SJCRH30 (cell line): ENCODE measurements around the gene S100A13. TPM values are rescaled to one million over a fixed set of nuclear protein-coding genes. Genes with fewer than 3 reads are reported as not detected.

Experiments used
- DNase-seq, 2 experiments: peaks; one replicate each; pipeline ENCODE4 v3.0.0-alpha.2; 2015 to 2020
- H3K27ac ChIP-seq: fragments of 250-450 bp; sonication (Bioruptor Pico); 2 replicates; pipeline ENCODE4 v1.5.1; 2020; ENCODE audit warnings: mild to moderate bottlenecking, moderate library complexity
- H3K27me3 ChIP-seq: fragments of 250-450 bp; sonication (Bioruptor Pico); 2 replicates; pipeline ENCODE4 v1.5.1; 2020; ENCODE audit warnings: mild to moderate bottlenecking, moderate library complexity
- H3K36me3 ChIP-seq: fragments of 250-450 bp; sonication (Bioruptor Pico); 2 replicates; pipeline ENCODE4 v1.5.1; 2020; ENCODE audit warnings: mild to moderate bottlenecking, moderate library complexity
- H3K4me1 ChIP-seq: fragments of 250-450 bp; sonication (Bioruptor Pico); 2 replicates; pipeline ENCODE4 v1.5.1; 2020; ENCODE audit warnings: mild to moderate bottlenecking, moderate library complexity
- H3K4me3 ChIP-seq: fragments of 250-450 bp; sonication (Bioruptor Pico); 2 replicates; pipeline ENCODE4 v1.5.1; 2020; ENCODE audit warnings: mild to moderate bottlenecking, moderate library complexity
- H3K9me3 ChIP-seq: fragments of 250-450 bp; sonication (Bioruptor Pico); replicated peaks from 2 replicates; pipeline ENCODE4 v1.5.1; 2020; ENCODE audit warnings: mild to moderate bottlenecking, moderate library complexity
- total RNA-seq: library from RNA; depleted of rRNA; stranded (reverse); fragments of >200 nt; shearing (Covaris generic); gene quantifications from 2 replicates; pipeline ENCODE4 v1.2.3, GENCODE V29; 2014

Gene S100A13
- total RNA-seq, 1 experiment from 2014 or later = 100 TPM

DNA sequence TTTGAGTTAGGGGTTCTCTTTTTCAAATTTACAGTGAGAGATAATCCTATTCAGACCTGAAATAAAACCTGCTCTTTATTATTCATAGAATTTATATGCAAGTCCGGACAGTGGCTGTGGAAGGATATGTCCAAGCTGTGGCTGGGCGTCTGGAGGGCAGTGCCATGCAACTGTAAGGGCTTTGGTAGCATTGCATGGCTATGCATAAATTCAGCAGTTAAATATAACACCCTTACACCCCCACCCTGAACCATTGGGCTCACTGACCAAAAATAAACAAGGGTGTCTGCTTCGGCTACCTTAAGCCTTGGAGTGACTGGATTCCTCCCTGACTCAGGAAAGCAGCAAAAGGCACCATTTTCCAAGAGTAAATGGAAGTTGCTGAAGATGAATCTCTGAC is 12.0 kb upstream of the S100A13 start:
- no peak overlapping the region for H3K27ac ChIP-seq
- peaks cover 3% of the 10 kb centered on the region; the same call in 1 of the 2 replicates for H3K4me1 ChIP-seq
- no peaks in the 10 kb centered on the region for H3K9me3 ChIP-seq
- peaks cover 80% of the 10 kb centered on the region for H3K36me3 ChIP-seq
- no peak overlapping the region for H3K4me3 ChIP-seq
- no peaks in the 10 kb centered on the region for H3K27me3 ChIP-seq
- no peak for DNase-seq

DNA sequence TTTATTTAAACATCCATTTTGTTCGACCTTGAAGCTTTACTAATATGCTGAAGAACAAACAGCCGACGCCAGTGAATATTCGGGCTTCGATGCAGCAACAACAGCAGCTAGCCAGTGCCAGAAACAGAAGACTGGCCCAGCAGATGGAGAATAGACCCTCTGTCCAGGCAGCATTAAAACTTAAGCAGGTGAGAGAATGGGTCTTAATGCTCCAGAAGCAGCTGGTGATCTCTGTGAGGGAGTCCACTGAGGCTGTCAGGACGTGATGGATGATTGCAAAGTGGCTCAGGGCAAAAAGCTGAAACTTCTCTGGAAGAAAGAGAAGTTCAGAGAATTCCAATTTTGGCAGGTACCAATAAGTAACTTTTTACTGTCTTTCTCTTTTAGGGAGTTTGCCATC is 11.0 kb upstream of the S100A13 start:
- Histone ChIP-seq H3K4me1 (peaks cover 3% of the 10 kb centered on the region; the same call in 1 of the 2 replicates), H3K9me3 (no peaks in the 10 kb centered on the region), H3K4me3 (no peak overlapping the region), H3K36me3 (peaks cover 71% of the 10 kb centered on the region), H3K27ac (no peak overlapping the region), H3K27me3 (no peaks in the 10 kb centered on the region)
- no peak for DNase-seq

DNA sequence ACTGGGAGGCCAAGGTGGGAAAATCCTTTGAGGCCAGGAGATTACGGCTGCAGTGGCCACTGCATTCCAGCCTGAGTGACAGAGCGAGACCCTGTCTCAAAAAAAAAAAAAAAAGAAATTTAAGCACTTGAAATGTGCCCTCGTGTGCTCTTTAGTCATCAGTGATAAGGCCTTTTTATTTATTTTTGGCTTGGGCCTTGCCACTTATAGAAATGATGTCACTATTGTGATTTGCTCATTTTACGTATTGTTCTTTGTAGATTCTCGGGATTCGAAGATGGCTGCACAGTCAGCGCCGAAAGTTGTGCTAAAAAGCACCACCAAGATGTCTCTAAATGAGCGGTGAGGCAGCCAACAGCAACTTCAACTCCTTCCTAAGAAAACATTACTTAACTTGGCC is 9.0 kb upstream of the S100A13 start:
- H3K4me3 ChIP-seq = no peak overlapping the region
- no peak for DNase-seq
- H3K27me3 ChIP-seq = no peaks in the 10 kb centered on the region
- peaks cover 3% of the 10 kb centered on the region; the same call in 1 of the 2 replicates for H3K4me1 ChIP-seq
- H3K9me3 ChIP-seq = no peaks in the 10 kb centered on the region
- H3K36me3 ChIP-seq = peaks cover 56% of the 10 kb centered on the region
- H3K27ac ChIP-seq = no peak overlapping the region

DNA sequence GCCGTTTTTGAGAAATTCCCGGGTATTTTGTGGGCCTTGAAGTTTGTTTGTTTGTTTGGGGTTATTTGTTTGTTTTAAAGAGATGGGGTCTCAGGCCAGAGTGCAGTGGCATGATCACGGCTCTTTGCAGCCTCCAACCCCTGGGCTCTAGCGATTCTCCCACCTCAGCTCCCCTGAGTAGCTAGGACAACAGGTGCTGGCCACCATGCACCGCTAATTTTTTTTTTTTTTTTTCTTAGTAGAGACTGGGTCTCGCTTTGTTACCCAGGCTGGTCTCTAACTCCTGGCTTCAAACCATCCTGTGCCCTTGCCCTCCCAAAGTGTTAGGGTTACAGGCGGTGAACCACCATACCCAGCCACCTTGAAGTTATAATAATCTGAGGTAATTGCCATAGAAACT is 8.6 kb upstream of the S100A13 start:
- no peak overlapping the region for H3K4me3 ChIP-seq
- H3K36me3 ChIP-seq = peaks cover 52% of the 10 kb centered on the region
- no peaks in the 10 kb centered on the region for H3K9me3 ChIP-seq
- H3K4me1 ChIP-seq = peaks cover 3% of the 10 kb centered on the region; the same call in 1 of the 2 replicates
- no peak for DNase-seq
- no peaks in the 10 kb centered on the region for H3K27me3 ChIP-seq
- H3K27ac ChIP-seq = no peak overlapping the region

DNA sequence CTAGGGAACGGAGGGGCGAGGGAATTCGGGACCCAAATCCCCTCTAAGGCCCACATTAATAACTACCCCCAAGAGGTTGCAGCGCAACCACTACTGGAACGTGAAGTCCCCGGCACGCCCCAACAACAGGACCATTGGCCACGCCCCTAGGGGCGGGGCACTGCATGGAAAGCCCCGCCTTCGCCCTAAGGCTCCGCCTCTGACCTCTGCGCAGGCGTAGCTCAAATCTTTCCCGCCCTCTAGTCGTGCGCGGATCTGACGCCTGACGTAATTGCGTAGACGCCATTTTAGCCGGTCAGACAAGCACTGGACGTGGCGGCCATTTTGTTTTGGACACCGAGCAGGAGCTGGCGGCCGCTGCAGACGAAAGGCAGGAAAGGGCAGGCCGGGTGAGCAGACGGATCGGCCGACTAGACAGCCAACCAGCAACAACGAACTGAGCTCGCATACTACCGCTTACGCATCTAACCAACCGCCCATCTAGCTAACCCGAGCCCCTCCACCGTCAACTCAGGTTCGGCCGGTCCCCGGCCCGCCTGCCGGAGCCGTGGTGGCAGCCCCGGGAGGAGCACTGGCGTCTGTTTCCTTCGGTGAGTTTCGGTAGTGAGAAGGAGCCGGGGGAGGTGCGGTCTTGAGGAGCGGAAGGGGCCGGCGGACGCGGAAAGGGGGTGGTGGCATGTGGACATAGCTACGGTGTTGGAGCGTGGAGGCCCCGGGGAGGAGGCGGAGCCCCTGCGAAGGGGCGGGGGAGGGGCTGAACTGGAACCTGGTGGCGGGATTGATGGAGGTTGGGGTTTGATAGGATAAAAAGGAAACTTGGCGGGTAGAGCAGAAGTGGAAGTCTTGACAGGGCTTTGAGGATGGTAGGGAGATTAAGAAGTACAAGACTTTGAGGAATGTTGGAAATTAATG is 6.7 kb upstream of the S100A13 start, which contains the start of gene CHTOP:
CHTOP (plus strand) TSS at position 313 of the 912 bp plus-strand sequence. CDS start 2,523 bp downstream, outside the sequence.
- no peaks in the 10 kb centered on the region for H3K27me3 ChIP-seq
- peak within 1 kb of the TSS; percentile 92 for H3K4me3 ChIP-seq
- DNase-seq = peak; percentile 97 to 98
- H3K36me3 ChIP-seq = peaks cover 33% of the 10 kb centered on the region
- peaks cover 3% of the 10 kb centered on the region; the same call in 1 of the 2 replicates for H3K4me1 ChIP-seq
- peak within 1 kb of the TSS; percentile 99 for H3K27ac ChIP-seq
- no peaks in the 10 kb centered on the region for H3K9me3 ChIP-seq

DNA sequence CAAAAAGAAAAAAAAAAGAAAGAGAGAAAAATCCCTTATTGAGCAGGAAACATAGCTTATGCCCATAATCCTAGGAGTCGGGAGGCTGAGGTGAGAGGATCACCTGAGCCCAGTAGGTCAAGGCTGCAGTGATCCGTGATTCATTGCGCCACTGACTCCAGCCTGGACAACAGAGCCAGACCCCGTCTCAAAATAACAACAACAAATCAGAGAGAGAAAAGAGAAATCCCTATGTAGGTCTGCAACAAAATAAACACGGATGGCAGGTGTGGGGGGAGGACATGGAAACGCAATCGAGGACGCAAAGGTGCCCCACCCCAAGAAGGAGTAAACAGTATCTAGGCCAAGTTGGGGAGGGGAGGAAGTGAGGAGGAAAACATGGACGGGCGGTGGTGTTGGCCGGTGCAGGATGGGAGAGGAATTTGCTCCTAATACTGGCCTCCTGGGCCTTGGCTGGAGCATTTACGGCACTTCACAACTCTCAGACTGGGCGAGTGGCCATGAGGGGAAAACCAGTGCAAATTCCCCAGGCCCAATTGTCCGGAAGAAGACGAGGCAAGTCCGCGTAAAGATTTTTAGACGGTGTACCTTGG is 6.0 kb upstream of the S100A13 start:
- Histone ChIP-seq H3K4me1 (peaks cover 3% of the 10 kb centered on the region; the same call in 1 of the 2 replicates), H3K27me3 (no peaks in the 10 kb centered on the region), H3K4me3 (peak overlapping the region; percentile 92), H3K9me3 (no peaks in the 10 kb centered on the region), H3K27ac (no peak overlapping the region), H3K36me3 (peaks cover 25% of the 10 kb centered on the region)
- DNase-seq = no peak

DNA sequence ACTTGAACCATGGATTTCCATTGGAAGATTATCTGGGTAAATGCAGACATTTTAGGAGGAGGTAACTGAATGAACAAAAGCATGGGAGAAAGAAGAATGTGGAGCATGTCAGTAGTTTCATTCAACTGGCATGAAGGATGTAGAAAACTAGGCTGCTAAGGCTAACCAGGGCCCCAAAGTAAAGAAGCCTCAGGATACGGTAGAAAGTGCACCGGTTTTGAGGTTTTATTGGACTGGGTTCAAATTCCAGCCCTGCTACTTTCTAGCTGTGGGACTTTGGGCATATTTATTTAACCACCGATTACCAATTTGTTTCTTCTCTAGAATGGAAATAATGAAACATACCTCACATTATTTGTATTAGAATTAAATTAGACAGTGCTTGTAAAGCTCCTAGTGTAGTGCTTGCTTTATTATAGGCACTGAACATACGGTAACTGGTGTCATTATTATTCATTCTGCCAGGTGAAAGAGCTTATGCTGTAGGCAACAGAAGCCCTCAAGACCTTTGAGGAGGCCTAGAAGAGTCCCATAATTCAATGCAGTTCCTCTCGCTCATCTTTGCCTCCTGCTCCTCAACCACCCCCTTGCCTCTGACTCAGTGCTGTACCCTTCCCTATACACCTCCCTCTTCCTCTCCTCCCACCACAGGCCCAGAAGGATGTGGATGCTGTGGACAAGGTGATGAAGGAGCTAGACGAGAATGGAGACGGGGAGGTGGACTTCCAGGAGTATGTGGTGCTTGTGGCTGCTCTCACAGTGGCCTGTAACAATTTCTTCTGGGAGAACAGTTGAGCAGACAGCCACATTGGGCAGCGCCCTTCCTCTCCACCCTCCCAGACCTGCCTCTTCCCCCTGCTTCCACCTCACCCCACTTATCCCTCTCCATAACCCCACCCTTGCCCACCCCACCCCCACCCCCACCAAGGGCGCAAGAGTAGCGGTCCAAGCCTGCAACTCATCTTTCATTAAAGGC is 4.0 kb upstream of the S100A13 start:
- DNase-seq = no peak

DNA sequence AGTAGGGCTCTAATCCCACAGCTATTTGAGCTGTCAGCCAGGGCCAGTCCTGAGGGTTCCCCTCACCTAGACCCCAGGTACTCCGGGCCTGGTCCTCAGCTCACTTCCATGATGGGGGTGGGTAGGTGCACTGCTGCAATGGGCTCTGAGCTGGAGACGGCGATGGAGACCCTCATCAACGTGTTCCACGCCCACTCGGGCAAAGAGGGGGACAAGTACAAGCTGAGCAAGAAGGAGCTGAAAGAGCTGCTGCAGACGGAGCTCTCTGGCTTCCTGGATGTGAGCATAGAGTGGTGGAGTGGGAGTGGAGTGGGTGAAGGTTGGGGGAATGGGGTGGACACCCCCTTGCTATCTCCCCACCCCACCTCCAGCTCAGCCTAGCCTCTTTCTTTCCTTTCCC is 3.1 kb upstream of the S100A13 start:
- H3K36me3 ChIP-seq = peaks cover 3% of the 10 kb centered on the region; the same call in 1 of the 2 replicates
- no peak overlapping the region for H3K4me3 ChIP-seq
- no peaks in the 10 kb centered on the region for H3K27me3 ChIP-seq
- H3K27ac ChIP-seq = no peak overlapping the region
- no peaks in the 10 kb centered on the region for H3K9me3 ChIP-seq
- DNase-seq = no peak
- H3K4me1 ChIP-seq = peaks cover 12% of the 10 kb centered on the region

More for the DNA sequence above, 4.0 kb upstream of the S100A13 start:
- Histone ChIP-seq H3K9me3 (no peaks in the 10 kb centered on the region), H3K27ac (no peak overlapping the region), H3K4me3 (no peak overlapping the region), H3K27me3 (no peaks in the 10 kb centered on the region), H3K4me1 (peaks cover 9% of the 10 kb centered on the region), H3K36me3 (peaks cover 6% of the 10 kb centered on the region)

DNA sequence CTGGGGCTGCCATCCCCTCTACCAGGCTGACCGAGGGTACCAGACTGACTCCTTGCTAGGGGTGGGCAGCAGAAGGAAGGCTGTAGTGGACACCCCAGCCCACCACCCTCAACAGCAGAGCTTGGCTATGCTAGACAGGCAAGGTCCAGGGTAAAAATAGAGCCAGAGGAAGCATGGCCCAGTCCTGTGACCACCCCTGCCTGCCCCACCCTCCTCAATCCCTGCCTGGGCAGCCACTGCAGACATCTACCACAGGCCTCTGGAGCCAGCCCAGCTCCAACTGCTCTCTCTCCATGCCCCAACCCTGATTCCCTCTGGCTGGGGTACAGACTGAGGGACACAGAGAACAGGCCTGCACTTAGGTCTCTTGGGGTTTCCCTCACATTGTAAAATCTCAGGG is 2.7 kb upstream of the S100A13 start:
- Histone ChIP-seq H3K36me3 (peaks cover 5% of the 10 kb centered on the region; the same call in 1 of the 2 replicates), H3K4me3 (no peak overlapping the region), H3K27ac (no peak overlapping the region), H3K9me3 (no peaks in the 10 kb centered on the region), H3K27me3 (no peaks in the 10 kb centered on the region), H3K4me1 (peaks cover 10% of the 10 kb centered on the region)
- DNase-seq = no peak

DNA sequence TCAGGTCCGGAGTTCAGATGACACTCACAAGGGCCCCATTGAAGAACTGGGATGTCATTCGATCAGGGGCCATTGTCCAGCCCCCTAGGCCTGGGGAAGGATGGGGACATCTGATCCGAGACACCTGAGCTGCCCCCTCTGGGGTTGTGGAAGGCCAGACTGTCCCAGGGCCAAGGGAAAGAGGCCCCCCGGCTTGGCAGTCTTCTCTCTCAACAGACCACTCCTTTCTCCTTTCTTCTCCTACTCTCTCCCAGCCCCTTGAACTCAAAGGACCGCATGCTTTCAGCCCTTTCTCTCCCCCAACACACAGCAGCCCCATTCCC is 2.0 kb upstream of the S100A13 start:
- H3K9me3 ChIP-seq = no peaks in the 10 kb centered on the region
- H3K36me3 ChIP-seq = 0 out of 2 replicates have a peak, but pooled peaks cover 5% of the 10 kb centered on the region
- no peak for DNase-seq
- H3K4me1 ChIP-seq = peaks cover 10% of the 10 kb centered on the region
- no peaks in the 10 kb centered on the region for H3K27me3 ChIP-seq
- H3K27ac ChIP-seq = no peak overlapping the region
- H3K4me3 ChIP-seq = no peak overlapping the region

DNA sequence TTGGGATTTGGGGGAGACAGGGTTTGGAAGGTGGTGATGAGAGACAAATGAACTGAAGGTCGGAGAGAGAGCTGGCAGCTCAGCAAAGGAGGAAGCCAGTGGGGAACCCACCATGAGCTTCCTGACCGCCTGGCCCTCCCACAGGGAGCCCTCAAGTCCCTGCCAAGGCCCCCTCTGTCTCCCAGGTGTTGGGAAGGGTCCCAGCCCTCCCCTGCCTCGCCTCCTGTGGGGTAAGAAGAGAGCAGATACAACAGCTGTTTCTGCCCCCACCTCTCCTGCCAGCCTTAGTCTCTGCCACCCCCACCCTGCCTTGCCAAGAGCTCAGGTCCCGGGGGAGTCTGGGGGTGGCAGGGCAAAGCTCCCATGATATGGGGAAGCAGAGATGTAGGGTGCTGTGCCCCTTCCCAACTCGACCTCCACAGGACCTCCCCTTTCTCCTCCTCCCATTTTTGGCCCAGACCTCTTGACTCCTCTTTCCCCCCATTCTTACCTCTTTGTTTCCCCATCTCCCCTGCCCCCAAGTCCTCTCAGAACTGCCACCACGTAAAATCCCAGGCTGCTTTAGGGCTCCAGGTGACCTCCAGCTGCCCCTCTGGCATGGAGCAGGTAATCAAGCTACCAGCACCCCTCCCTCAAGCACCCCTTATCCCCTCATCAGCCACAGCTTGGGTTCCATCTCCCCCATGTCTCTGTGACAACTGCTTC is 1.5 kb upstream of the S100A13 start:
- Histone ChIP-seq H3K27ac (no peak overlapping the region), H3K36me3 (0 out of 2 replicates have a peak, but pooled peaks cover 7% of the 10 kb centered on the region), H3K9me3 (no peaks in the 10 kb centered on the region), H3K4me1 (peaks cover 10% of the 10 kb centered on the region), H3K4me3 (no peak overlapping the region), H3K27me3 (no peaks in the 10 kb centered on the region)
- no peak for DNase-seq

DNA sequence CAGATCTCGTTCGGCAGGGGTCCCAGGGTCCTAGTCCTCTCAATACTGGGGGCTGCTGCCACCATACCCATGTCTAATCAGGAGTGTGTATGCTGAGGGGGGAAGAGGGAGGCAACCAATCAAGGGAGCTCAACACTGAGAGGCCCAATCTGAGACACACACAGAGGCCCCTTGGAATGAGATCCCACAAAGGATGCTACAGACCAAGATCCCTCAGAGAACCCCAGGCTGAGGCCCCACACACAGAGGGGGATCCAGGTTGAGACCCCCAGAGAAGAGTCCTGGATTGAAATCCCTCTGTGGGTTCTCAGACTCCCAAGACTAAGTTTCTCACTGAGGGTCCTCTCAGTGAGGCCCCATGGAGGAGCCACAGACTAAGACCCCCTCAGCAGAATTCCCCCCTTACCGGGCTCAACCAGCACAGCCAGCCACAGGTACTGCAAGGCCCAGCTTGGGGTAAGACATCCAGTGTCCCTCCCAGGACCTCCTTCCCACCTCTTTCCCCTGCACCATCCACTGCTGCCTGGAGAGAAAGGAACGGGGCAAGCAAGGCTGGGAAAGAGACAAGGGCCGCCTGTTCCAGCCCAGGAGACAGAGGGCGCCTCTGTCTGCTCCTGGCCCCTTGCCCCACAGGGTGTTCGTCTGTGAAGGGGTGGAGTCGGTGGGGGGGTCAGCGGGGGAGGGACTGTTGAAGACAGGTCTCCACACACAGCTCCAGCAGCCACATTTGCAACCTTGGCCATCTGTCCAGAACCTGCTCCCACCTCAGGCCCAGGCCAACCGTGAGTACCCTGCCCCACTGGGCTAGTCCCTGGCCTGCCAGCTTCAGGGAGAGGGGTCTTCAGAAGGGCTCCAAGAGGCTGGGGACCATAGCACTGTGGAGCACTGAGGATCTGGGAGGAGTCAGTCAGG is 666 bp upstream of the S100A13 start, which contains the start of gene S100A1:
S100A1 (plus strand) TSS at position 720 of the 912 bp plus-strand sequence. CDS start 2,088 bp downstream, outside the sequence.
- Histone ChIP-seq H3K4me1 (peaks cover 10% of the 10 kb centered on the region), H3K27me3 (no peaks in the 10 kb centered on the region), H3K9me3 (no peaks in the 10 kb centered on the region), H3K36me3 (0 out of 2 replicates have a peak, but pooled peaks cover 7% of the 10 kb centered on the region), H3K27ac (peak within 1 kb of the TSS; percentile 60), H3K4me3 (peak within 1 kb of the TSS; percentile 64)
- peak; percentile 37 to 47 for DNase-seq

DNA sequence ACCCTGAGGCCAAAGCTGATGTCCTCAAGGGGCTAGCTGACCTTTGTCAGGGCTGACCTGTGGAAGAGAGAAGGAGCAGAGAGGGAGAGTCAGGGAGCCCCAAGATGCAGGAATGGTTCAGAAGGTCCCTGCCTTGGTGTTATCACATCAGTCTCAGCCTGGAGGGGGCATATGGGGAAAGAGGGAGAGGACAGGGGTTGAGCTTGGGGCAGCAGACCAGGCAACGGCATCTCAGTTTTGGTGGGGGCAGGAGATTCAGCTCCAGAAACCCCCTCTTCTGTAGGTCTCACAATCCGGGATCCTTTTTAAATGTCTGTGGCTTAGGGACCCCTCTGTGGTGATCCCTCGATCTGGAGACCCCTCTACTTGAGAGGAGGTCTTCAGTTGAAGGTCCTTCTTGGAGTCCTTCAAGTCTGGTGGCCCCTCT is 815 bp downstream of the S100A13 start:
- Histone ChIP-seq H3K27ac (peak overlapping the region; percentile 60), H3K36me3 (0 out of 2 replicates have a peak, but pooled peaks cover 14% of the 10 kb centered on the region)

More for the DNA sequence above, 815 bp downstream of the S100A13 start:
- H3K4me3 ChIP-seq = peak overlapping the region; percentile 64
- no peaks in the 10 kb centered on the region for H3K27me3 ChIP-seq
- no peaks in the 10 kb centered on the region for H3K9me3 ChIP-seq
- H3K4me1 ChIP-seq = peaks cover 10% of the 10 kb centered on the region
- DNase-seq = no peak
